A549 treated with AZD2906 at 1 μM for 4 hours (cell line): ENCODE measurements around the gene DDI1. TPM values are rescaled to one million over a fixed set of nuclear protein-coding genes. Genes with fewer than 3 reads are reported as not detected.

Source experiments
- total RNA-seq: library from RNA; stranded (reverse); fragments of 200-300 nt; extraction: Qiagen RNA extraction; gene quantifications from 5 replicates; pipeline ENCODE4 v1.2.3, GENCODE V29; 2022

DDI1 gene
- not detected in 5 replicates for total RNA-seq

GRCh38 chr11:104036588-104036987 lies at the start of gene DDI1:
DDI1 (plus strand) TSS chr11:104036640; CDS start chr11:104036823, 183 bp downstream.

Other genes with a start within 250 kb of the DDI1 start
- gene PDGFD, start 127.5 kb downstream of the DDI1 start, total RNA-seq, result 5.9 to 8.1 TPM (median 6.7 TPM) in 5 replicates